NCI-H526 treated with DMSO at 0.1 percent for 48 hours (cell line): ENCODE data around the gene REPIN1.

Source experiments
- DNase-seq: peaks from one replicate; lab custom pipeline; 2025; lab: John Stamatoyannopoulos, UW

REPIN1 gene

DNA sequence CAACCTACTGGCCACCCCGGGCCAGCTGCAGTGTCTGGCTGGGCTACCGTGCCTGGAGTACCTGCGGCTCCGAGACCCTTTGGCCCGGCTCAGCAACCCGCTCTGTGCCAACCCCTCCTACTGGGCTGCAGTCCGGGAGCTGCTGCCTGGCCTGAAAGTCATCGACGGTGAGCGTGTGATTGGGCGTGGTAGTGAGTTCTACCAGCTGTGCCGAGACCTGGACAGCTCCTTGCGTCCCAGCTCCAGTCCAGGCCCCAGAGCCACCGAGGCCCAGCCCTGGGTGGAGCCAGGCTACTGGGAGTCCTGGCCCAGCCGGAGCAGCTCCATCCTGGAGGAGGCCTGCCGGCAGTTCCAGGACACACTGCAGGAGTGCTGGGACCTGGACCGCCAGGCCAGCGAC is 31.4 kb upstream of the REPIN1 start:
- DNase-seq: no peak

DNA sequence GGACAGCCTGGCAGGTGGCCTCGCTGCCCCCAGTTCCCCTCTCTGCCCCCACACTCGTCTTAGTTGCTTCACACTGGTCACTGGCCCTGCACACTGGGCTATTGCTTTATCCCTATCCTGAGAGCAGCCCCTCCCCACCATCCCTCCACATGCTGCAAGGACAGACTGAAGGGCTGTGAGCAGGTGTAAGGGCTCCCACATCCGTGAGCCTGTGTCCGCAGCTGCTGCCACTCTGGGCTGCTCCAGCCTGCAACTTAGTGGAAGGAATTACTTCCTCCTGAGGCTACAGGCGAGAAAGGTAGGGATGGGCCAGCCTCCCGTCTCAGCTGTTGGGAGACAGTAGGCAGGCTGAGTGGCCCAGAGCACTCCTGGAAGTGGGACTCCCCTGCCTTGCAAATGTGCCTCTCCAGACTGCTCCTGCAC is 31.0 kb upstream of the REPIN1 start:
- DNase-seq: no peak

DNA sequence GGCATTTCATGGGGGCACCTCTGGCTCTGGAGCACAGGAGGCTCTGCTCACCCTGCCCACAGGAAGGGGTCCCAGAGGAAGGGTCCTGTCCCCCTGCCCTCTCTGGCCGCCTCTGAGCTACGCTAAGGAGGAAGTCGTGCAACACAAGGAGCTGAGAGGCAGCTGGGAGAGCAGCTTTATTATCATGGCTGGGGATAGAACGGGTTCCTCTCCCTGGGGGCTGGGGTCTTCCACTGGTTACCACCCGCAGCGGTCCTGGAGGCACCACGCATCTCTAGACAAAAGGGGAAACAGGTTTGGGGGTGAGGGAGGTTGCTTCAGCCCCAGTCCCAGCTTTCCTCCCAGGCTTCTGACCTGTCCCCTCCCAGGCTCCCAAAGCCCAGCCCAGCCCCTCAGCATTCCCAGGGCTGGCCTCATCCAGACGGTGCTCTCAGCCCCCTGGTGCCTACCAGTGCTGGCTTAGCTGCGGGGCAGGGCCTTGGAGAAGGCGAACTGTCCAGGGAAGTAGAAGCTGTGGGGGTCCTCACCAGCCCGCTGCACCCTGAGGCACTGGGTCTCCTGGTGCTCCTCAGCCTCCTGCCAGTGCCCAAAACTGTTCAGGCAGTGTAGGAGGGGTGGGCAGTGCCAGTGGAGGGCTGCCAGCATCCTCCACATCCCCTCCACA is 30.3 kb upstream of the REPIN1 start:
- no peak for DNase-seq

DNA sequence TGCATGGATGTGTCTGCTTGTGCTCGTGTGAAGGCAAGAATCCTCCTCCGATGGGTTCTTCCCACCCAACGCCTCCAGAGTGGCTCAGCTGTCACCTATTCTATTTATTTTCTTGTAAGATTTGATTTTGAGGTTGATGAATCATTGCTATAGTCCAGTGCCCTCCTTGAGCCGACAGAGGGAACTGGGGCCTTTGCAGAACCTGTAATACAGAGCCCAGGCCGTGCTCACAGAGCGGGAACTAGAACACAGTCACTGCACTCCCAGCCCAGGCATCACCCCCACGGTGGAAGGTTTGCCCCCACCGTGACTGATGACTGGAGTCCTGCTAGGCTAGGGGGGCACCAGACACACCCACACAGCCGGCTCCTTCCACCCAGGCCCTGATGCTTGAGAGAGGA is 29.2 kb upstream of the REPIN1 start:
- DNase-seq: no peak

DNA sequence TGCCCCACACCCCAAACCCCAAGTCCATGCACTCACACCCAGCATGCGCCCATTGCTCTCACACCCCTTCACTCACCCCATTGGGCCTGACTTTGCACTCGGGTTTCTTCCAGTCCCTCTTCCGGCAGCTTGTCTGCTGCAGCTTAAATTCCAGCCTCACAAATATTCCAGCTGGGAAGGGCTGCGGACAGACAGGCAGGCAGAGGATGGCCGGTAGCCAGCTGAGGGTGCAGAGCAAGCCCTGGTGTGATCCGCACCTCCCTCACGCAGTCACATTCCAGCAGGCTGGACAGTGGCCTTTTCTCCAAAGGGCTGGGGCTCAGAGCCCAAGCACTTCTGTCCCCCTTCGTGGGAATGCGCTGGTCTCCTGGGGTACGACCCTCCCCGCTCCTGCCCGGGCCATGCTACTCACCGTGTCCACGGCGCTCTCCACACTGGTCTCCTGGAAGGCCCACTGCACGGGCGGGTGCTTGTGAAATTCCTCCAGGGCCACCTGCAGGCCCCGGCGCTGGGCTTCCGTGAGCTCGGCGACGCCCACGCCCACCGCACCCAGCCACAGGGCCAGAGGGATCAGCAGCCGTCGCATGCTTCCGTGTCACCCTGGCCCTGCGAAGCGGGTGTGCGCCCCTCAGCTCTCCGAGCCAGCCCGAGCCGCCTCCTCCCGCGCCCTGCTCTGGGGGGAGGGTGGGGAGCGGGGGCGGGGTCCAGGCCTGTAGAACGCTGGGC is 28.4 kb upstream of the REPIN1 start:
- no peak for DNase-seq

DNA sequence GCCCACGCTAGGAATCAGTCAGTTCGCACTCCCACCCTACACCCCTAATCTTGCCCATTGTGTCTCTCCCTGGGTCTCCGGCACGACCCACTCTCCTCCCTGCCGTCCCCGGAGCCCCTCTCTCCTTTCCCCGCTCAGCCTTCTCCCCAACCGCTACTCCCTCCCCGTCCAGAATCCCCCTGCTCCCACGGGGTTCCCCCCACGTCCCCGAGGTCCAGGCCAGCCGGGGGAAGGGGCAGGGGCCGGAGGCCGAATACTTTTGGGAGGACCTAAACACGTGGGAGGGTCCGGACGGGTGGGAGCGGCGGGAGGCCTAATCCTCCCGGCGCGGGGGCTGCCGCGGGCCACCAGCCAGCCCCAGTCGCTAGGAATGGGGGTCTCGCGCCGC is 27.8 kb upstream of the REPIN1 start:
- no peak for DNase-seq

DNA sequence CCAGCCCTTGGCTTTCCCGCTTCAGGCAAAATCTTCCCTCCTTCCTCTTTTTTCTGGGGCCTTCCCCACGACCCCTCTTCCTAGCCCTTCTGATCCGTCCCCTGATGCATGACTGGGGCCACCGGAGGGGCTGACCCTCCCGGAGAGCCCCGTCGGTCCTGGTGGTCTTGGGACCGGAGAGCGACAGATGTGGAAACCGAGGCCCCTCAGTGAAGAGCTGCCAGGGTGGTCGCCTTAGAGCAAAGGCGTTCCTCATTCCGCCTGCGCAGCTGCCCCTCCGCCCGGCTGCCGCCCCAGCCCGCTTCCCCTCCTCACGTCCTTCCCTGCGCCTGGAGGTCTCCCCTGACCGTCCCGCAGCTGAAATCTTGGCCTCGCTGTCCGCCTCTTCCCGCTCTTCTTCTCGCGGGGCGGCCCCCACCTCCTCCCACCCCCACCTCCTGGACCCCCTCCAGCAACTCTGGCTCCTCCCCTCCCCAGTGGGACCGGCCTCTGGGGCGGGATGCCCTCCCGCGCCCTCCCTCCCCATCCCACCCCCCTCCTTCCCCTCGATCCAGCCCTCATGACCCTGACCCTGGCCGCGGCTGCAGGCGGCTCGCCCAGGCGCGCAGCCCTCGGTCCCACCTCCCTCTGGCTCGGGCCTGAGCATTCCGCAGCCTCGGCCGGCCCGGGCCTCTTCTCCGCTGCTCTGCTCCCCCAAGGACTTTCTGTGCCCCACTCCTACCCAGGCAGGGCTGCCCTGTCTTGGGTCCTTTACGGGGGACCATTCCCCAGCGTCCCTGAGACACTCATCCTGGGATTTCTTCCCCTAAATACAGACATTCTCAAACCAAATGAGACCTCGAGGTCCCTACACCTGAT is 27.1 kb upstream of the REPIN1 start, which contains the start of gene RARRES2:
RARRES2 (minus strand) TSS at position 367 of the 858 bp plus-strand sequence. CDS start 1,020 bp downstream, outside the sequence.
- no peak for DNase-seq

DNA sequence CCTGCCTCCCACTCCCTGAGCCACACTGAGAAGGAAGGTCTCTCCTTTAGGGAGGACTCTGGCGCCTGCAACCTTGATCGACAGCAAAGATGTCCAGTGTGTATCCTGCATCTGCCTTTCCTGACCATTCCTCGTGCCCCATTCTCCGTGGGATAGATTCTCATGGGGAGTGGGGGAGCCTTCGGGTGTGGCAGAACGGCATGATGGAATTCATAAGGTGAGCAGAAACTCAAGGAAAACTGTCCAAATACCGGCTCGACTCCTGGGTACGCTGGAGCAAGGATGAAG is 26.6 kb upstream of the REPIN1 start:
- DNase-seq: no peak

DNA sequence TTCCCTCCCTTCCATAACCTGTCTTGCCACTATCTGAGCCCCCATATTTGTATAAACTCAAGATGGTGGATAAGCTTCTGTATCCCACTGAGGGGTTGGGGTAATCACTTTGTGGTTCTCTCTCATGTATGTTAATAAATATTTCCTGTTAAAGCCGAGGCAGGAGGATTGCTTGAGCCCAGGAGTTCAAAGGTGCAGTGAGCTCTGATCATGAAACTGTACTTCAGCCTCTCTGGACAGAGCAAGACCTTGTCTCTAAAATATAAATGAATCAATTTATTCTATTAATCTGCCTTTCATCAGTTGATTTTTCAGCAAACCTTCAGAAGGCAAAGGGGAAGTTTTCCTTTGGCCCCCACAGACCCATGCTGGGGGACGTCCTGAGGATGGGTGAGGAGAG is 25.4 kb upstream of the REPIN1 start:
- DNase-seq: no peak

DNA sequence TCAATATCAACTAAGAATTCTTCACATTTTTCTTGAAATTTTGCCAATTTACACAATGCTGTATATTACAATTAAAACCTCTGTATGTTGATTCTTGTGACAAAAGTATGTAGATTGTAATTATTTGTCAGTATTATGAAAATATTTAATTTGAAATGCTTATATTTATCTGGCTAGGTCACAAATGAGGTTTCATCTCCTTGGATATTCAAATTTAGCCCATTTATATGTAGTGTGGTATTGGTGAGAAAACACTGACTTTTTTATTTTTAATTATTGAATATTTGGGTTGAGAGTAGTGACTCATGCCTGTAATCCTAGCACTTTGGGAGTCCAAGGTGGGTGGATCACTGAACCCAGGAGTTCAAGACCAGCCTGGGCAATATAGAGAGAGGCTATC is 24.3 kb upstream of the REPIN1 start:
- no peak for DNase-seq

DNA sequence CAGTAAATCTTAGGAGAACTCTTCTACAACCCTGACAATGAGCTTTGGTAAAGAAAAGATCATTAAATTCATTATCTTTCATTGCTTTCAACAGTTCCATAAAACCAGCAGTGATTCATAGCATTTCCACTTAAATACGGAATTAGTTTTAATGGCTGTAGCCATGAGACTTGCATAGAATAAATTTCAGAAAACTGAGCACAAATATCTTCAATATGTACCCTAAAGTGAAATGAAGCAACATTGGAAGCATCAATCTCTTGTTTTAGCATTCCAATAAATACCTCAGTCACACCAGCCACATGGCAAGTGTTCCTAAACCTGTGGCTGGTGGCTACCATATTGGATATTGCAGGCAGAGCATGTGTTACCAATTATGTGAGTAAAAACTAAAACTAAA is 23.6 kb upstream of the REPIN1 start:
- DNase-seq: no peak

DNA sequence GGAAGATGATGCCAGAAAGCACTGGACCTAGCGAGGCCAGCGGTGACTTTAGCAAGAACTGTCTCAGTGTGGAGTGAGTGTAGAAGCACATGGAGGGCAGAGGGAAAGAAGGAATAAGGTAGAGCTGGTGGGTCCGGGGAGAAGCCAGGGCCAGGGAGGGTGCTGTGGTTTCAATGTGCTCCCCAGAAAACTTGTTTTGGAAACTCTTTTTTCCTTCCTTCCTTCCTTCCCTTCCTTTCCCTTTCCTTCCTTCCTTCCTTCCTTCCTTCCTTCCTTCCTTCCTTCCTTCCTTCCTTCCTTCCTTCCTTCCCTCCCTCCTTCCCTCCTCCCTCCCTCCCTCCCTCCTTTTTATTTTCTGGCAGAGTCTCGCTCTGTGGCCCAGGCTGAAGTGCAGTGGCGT is 21.7 kb upstream of the REPIN1 start:
- no peak for DNase-seq

DNA sequence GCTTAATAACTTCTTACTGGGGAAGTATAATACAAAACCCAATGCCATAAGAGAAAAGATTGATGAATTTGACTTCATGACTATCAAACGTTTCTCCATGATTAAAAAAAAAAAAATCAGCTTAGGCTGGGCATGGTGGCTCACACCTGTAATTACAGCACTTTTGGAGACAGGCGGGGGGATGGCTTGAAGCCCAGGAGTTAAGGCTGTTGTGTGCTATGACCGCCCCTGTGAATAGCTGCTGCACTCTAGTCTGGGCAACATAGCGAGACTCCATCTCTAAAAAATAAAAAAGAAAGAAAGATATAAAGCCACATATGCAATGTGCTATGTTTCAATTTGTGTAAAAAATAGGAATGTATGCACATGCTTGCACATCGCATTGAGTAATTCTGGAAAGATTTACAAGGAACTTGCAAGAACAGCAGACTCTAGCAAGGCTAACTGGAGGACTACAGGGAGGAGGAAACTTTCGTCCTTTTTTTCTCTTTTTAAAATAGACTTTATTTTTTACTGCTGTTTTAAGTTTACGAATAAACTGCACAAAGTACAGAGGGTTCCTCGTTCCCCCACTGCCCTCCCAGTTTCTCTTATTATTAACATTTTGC is 16.9 kb upstream of the REPIN1 start:
- no peak for DNase-seq

DNA sequence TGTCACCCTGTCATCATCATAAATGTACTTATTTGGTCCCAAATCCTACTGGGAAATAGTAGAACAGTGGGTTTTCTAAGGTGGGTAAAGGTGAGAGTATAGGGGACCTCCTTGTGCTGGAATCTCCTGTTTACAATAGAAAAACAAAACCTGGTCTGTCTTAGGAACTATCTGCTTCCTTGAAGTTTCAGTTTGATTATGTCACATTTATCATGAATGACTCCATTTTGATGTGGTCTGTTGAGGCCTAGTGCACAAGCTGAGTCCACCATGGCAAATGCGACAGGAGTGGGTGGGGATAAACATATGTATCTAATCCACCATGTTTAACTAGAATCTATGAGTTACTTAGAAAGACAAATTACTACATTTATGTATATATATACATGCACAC is 13.0 kb upstream of the REPIN1 start:
- no peak for DNase-seq

DNA sequence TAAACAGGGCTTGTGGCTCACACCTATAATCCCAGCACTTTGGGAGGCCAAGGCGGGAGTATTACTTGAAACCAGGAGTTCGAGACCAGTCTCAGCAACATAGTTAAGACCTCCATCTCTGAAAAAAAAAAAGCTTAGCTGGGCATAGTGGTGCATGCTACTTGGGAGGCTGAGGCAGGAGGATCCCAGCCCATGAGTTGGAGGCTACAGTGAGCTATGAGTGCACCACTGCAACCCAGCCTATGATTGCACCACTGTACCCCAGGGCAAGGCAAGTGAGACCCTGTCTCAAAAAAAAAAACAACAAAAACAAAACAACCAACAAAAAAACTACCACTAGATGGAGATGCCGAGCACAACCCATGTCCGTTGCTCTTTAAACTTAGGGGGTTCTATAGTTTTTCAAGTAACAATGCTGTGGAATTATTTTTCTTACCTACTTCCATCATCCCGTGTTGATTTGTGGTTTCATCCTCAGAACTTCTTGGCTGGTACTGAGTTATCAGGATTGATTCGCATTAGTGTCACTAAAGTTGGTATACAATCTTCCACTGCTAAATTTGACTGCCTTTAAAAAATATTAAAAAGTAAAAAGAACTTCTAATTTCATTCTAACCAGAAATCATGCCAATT is 12.2 kb upstream of the REPIN1 start:
- DNase-seq: no peak

DNA sequence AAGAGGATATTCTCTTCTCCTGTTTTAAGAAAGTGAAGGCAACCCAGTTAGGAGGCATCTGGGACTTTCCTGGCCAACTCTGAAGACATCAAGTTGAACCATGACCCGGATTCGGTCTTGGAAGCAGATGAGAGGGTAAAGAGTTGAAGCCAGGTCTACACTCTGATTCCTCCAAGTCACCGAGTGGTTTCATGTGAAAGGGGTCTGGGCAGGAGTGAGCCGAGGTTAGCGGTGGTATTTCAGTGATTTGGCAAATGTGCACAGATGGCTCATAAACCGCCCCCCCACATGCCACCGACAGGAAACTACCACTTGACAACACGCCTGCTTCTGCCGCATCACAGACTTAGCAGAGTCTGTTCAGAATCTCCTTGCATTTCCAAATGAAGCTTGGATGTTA is 11.4 kb upstream of the REPIN1 start:
- no peak for DNase-seq

DNA sequence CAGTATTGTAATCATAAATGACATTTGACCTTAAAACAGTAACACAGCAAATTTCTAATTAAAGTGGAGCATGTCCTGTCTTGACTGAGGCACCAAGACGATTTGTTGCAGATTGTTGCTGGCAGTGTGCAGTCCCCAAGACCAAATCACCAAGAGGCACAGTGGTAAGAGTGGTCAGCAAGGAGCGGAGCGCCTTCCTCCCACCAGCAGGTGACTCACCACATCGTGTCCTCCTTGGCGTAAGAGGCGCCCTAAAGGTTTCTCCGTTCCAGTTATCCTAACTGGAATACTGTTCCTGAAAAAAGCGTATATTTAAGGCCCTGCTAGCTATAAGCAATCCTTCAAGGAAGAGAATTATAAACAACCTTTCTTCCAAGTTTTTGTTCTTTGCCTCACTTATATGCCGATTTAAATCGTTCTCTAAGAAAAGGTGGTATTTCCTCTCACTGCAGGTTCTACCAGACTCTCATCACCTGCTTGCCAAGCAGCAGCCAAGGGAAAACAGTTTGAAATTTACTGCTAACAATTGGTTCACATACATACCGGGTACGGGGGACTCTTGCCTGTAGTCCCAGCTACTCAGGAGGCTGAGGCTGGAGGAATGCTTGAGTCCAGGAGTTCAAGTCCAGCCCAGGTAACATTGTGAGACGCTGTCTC is 10.7 kb upstream of the REPIN1 start:
- DNase-seq: no peak

DNA sequence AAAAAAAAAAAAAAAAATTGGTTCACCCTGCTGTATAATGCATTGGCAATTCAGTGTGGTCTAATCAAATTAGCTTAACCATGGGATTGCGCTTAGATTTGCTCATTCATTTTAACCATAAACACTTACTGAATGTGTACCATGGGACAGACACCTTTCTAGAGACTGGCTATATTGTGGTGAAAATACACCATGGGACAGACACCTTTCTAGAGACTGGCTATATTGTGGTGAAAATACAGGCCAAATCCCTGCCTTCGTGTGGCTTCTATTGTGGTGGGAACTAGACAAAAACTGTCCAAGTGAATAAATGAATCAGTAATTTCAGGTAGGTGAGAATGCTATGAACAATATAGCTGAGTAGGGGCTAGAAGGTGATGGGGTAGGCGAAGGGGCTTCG is 10.2 kb upstream of the REPIN1 start:
- DNase-seq: no peak

DNA sequence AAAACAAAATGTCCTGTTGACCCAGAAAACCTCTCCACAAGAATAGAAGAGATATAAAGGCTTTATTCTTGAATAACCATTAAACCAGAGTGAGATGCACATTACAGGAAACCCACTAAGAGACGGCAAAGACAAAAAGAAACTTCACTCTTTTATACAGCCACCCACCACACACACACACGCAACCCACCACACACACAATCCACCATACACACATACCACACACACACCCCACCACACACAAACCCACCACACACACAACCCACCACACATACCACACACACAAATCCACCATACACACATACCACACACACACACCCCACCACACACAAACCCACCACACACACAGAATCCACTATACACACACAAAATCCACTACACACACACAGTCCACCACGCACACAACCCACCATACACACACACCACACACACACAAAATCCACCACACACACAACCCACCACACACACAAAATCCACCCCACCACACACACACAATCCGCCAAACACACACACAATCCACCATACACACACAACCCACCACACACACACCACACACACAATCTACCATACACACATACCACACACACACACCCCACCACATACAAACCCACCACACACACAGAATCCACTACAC is 9.5 kb upstream of the REPIN1 start:
- no peak for DNase-seq

DNA sequence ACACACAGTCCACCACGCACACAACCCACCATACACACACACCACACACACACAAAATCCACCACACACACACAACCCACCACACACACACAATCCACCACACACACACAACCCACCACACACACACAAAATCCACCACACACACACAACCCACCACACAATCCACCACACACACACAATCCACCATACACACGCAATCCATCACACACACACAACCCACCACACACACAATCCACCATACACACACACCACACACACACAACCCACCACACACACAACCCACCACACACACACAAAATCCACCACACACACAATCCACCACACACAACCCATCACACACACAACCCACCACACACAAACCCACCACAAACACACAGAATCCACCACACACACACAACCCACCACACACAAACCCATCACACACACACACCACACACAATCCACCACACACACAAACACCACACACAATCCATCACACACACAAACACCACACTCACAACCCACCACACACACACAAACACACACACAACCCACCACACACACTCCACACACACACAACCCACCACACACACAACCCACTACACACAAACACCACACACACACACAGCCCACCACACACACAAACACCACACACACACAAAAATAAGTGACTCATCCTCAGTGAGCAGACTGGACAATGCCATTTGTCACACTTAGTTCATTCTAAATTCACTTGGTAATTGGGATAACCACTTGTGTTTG is 8.8 kb upstream of the REPIN1 start:
- no peak for DNase-seq
